Vagina (tissue), 2 donors: Measurements from ENCODE around the gene PHC2.

Experiments used
- POLR2A ChIP-seq, 2 donors: fragments of 450-650 bp; IDR thresholded peaks; one replicate each; pipeline ENCODE4 v1.6.1; 2017; ENCODE audit warnings: antibody characterized with exemption in 2 of 2, mild to moderate bottlenecking in 2 of 2, moderate library complexity in 2 of 2
- TF ChIP-seq, protein P1 (sequence below), 3 experiments: fragments of 450-650 bp in 2 of 3; fragments of 200-600 bp in 1 of 3; sonication (generic) in 1 of 3; IDR thresholded peaks; one replicate each; pipeline ENCODE4 v1.5.1; 2017 to 2019; ENCODE audit warnings: antibody characterized with exemption in 3 of 3, mild to moderate bottlenecking in 2 of 3, moderate library complexity in 2 of 3

GRCh38 chr1:33273961-33274371, 156.9 kb downstream of the PHC2 start:
- TF ChIP-seq, protein P1, sequence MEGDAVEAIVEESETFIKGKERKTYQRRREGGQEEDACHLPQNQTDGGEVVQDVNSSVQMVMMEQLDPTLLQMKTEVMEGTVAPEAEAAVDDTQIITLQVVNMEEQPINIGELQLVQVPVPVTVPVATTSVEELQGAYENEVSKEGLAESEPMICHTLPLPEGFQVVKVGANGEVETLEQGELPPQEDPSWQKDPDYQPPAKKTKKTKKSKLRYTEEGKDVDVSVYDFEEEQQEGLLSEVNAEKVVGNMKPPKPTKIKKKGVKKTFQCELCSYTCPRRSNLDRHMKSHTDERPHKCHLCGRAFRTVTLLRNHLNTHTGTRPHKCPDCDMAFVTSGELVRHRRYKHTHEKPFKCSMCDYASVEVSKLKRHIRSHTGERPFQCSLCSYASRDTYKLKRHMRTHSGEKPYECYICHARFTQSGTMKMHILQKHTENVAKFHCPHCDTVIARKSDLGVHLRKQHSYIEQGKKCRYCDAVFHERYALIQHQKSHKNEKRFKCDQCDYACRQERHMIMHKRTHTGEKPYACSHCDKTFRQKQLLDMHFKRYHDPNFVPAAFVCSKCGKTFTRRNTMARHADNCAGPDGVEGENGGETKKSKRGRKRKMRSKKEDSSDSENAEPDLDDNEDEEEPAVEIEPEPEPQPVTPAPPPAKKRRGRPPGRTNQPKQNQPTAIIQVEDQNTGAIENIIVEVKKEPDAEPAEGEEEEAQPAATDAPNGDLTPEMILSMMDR (IDR thresholded peaks at IDR 0.05): no peak
- TF ChIP-seq POLR2A (IDR thresholded peaks at IDR 0.05): no peak
